ENCODE data around the gene OR4P4. TPM values are rescaled to one million over a fixed set of nuclear protein-coding genes. Genes with fewer than 3 reads are reported as not detected.

Gene OR4P4
- total RNA-seq (not detected in 2 replicates), polyA plus RNA-seq (not detected in 2 replicates)

GRCh38 chr11:55634813-55635212 is at the start of gene OR4P4:
Gene OR4P4, plus strand, starts transcription at chr11:55635113.
- no peak within 1 kb of the TSS for H3K4me3 ChIP-seq
- no peaks in the 10 kb centered on the region for H3K9me2 ChIP-seq (replicated peaks; ENCODE audit: insufficient read depth)
- no peaks in the 10 kb centered on the region for H3K79me2 ChIP-seq
- no peak for DNase-seq (ENCODE audit: low spot score)
- TF ChIP-seq, protein P1, sequence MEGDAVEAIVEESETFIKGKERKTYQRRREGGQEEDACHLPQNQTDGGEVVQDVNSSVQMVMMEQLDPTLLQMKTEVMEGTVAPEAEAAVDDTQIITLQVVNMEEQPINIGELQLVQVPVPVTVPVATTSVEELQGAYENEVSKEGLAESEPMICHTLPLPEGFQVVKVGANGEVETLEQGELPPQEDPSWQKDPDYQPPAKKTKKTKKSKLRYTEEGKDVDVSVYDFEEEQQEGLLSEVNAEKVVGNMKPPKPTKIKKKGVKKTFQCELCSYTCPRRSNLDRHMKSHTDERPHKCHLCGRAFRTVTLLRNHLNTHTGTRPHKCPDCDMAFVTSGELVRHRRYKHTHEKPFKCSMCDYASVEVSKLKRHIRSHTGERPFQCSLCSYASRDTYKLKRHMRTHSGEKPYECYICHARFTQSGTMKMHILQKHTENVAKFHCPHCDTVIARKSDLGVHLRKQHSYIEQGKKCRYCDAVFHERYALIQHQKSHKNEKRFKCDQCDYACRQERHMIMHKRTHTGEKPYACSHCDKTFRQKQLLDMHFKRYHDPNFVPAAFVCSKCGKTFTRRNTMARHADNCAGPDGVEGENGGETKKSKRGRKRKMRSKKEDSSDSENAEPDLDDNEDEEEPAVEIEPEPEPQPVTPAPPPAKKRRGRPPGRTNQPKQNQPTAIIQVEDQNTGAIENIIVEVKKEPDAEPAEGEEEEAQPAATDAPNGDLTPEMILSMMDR (IDR thresholded peaks at IDR 0.05; ENCODE audit: poor library complexity) = no peak
- no peak for TF ChIP-seq EZH2phosphoT487 (IDR thresholded peaks at IDR 0.05; ENCODE audit: low read depth, severe bottlenecking, unreplicated experiment)
- no peak within 1 kb of the TSS for H2AFZ ChIP-seq
- H3K36me3 ChIP-seq (replicated peaks; ENCODE audit: insufficient read depth, low read depth) = no peaks in the 10 kb centered on the region
- H3K27ac ChIP-seq = no peak within 1 kb of the TSS
- no peaks in the 10 kb centered on the region for H3K27me3 ChIP-seq
- H3K4me1 ChIP-seq (ENCODE audit: insufficient read depth) = no peaks in the 10 kb centered on the region
- WGBS (ENCODE audit: low lambda C conversion rate, missing lambda C conversion rate) = 44% methylated on average over 3 of the region's 3 CpGs
- H4K20me1 ChIP-seq (ENCODE audit: insufficient read depth, poor library complexity, severe bottlenecking) = no peaks in the 10 kb centered on the region
- no peaks in the 10 kb centered on the region for H3K9me3 ChIP-seq (ENCODE audit: low read depth)
- no peak within 1 kb of the TSS for H3K4me2 ChIP-seq

GRCh38 chr11:55607545-55607944 is 27.4 kb upstream of the OR4P4 start, which contains the start of gene OR4C11:
Gene OR4C11, minus strand, starts transcription at chr11:55607645. Its CDS starts 3,272 bp downstream, at chr11:55604373.
- Histone ChIP-seq H3K4me2 (no peak within 1 kb of the TSS), H3K9me3 (ENCODE audit: low read depth) (no peaks in the 10 kb centered on the region), H2AFZ (no peak within 1 kb of the TSS), H3K79me2 (no peaks in the 10 kb centered on the region), H3K27me3 (no peaks in the 10 kb centered on the region), H3K36me3 (replicated peaks; ENCODE audit: insufficient read depth, low read depth) (no peaks in the 10 kb centered on the region), H3K4me3 (no peak within 1 kb of the TSS), H3K9me2 (replicated peaks; ENCODE audit: insufficient read depth) (no peaks in the 10 kb centered on the region), H3K4me1 (ENCODE audit: insufficient read depth) (no peaks in the 10 kb centered on the region), H3K27ac (no peak within 1 kb of the TSS), H4K20me1 (ENCODE audit: insufficient read depth, poor library complexity, severe bottlenecking) (no peaks in the 10 kb centered on the region)
- WGBS (ENCODE audit: low lambda C conversion rate, missing lambda C conversion rate) = 53% methylated on average over 2 of the region's 2 CpGs
- TF ChIP-seq EZH2phosphoT487 (IDR thresholded peaks at IDR 0.05; ENCODE audit: low read depth, severe bottlenecking, unreplicated experiment) (no peak), EZH2 (IDR thresholded peaks at IDR 0.05; ENCODE audit: borderline replicate concordance) (no peak)
- TF ChIP-seq, protein P1 (IDR thresholded peaks at IDR 0.05; ENCODE audit: poor library complexity) = no peak
- no peak for DNase-seq (ENCODE audit: low spot score)

GRCh38 chr11:55624531-55624930 is 10.4 kb upstream of the OR4P4 start:
- H3K9me3 ChIP-seq (ENCODE audit: low read depth) = no peaks in the 10 kb centered on the region
- no peak overlapping the region for H2AFZ ChIP-seq
- no peaks in the 10 kb centered on the region for H4K20me1 ChIP-seq (ENCODE audit: insufficient read depth, poor library complexity, severe bottlenecking)
- no peaks in the 10 kb centered on the region for H3K9me2 ChIP-seq (replicated peaks; ENCODE audit: insufficient read depth)
- no peak overlapping the region for H3K27ac ChIP-seq
- H3K79me2 ChIP-seq = no peaks in the 10 kb centered on the region
- H3K27me3 ChIP-seq = no peaks in the 10 kb centered on the region
- WGBS (ENCODE audit: low lambda C conversion rate, missing lambda C conversion rate) = 100% methylated on average over 1 of the region's 1 CpG
- H3K36me3 ChIP-seq (replicated peaks; ENCODE audit: insufficient read depth, low read depth) = no peaks in the 10 kb centered on the region
- no peak for DNase-seq (ENCODE audit: low spot score)
- TF ChIP-seq EZH2 (IDR thresholded peaks at IDR 0.05; ENCODE audit: borderline replicate concordance) (no peak), EZH2phosphoT487 (IDR thresholded peaks at IDR 0.05; ENCODE audit: low read depth, severe bottlenecking, unreplicated experiment) (no peak)
- TF ChIP-seq, protein P1 (IDR thresholded peaks at IDR 0.05; ENCODE audit: poor library complexity) = no peak
- H3K4me2 ChIP-seq = no peak overlapping the region
- no peaks in the 10 kb centered on the region for H3K4me1 ChIP-seq (ENCODE audit: insufficient read depth)
- H3K4me3 ChIP-seq = no peak overlapping the region

- WGBS (ENCODE audit: low lambda C conversion rate, missing lambda C conversion rate) = 57% methylated on average over 2 of the region's 2 CpGs
- no peak for TF ChIP-seq EZH2phosphoT487 (IDR thresholded peaks at IDR 0.05; ENCODE audit: low read depth, severe bottlenecking, unreplicated experiment)
- TF ChIP-seq, protein P1 (IDR thresholded peaks at IDR 0.05; ENCODE audit: poor library complexity) = no peak
- TF ChIP-seq EZH2 (IDR thresholded peaks at IDR 0.05; ENCODE audit: borderline replicate concordance) = no peak
- Histone ChIP-seq H3K36me3 (replicated peaks; ENCODE audit: insufficient read depth, low read depth) (no peaks in the 10 kb centered on the region), H3K9me2 (replicated peaks; ENCODE audit: insufficient read depth) (no peaks in the 10 kb centered on the region), H3K9me3 (ENCODE audit: low read depth) (no peaks in the 10 kb centered on the region), H4K20me1 (ENCODE audit: insufficient read depth, poor library complexity, severe bottlenecking) (no peaks in the 10 kb centered on the region), H3K4me3 (no peak within 1 kb of the TSS), H3K27ac (no peak within 1 kb of the TSS), H3K4me1 (ENCODE audit: insufficient read depth) (no peaks in the 10 kb centered on the region), H2AFZ (no peak within 1 kb of the TSS), H3K27me3 (no peaks in the 10 kb centered on the region), H3K79me2 (no peaks in the 10 kb centered on the region), H3K4me2 (no peak within 1 kb of the TSS)
- DNase-seq (ENCODE audit: low spot score) = no peak
Measured at GRCh38 chr11:55648027-55648426, 13.1 kb downstream of the OR4P4 start, which contains the start of gene OR4S2. Gene OR4S2, plus strand, starts transcription at chr11:55648327. Its CDS starts 2,577 bp downstream, at chr11:55650904.

Measured in hepatocyte (in vitro differentiated cells).